HG03108 (cell line): ENCODE results near the gene THRSP.
"Not testable (repeated sequence)": the region's sequence is repeated elsewhere in the genome, so short reads cannot be mapped to it uniquely, and the experiment has no call there.

Source experiments
- ATAC-seq: cut with Tn5 transposase; IDR thresholded peaks from one replicate; pipeline ENCODE4 v1.9.1; 2021; ENCODE audit warnings: moderate library complexity; ENCODE audit not compliant: unreplicated experiment

THRSP gene

DNA sequence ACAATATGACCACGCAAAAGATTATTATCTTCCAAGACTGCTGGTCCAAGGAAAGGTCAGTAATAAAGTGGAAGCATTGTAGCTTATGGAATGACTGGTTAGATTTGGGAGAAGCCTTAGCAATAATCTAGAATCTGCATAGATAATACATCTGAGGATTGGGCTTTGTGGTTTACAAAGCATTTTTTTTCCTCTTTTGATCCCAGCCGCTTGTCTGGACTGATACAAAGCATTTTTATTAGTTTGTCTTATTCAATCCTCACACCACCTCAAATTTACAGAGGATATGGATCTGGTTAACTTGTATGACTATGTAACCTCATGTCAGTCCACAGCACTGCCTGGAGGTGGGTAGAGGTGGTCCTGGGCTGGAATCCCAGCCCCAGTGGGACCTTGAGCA, 990 bp upstream of the THRSP start:
- ATAC-seq, result no peak

DNA sequence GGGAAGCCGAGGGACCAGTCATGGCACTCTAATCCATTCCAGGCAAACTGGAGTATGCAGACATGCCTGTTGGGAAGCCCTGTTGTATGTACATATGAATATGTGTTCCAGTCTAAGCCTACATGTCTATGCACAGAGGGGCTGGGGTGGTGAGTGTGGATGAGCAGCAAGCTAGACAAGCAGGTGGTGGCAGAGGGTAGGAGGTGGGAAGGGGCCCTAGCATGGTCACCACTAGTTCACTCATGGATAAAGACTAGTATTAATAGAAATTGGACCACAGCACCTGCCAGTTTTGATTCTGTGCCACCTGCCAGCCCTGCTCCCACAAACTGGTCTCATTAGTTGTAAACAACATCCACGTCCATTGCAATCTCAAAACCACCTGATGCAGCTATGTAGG, 1.5 kb downstream of the THRSP start:
- no peak for ATAC-seq

DNA sequence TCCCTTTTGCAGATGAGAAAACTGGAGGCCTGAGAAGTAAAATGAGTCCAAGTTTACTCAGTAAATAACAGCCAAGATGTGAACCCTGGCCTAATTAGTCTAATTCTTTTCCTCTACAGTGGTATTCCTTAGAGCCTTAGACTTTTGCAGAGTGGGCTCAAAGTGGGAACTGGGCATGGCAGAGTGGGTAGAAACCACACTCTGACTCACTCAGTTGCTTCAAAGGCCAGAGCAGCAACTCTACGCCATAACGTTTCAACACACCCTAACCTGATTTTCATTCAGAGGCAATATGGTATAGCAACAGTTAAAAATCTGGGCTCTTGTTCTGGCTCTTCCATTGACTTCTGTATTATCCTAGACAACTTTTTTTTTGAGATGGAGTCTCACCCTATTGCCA, 2.8 kb downstream of the THRSP start:
- no peak for ATAC-seq

DNA sequence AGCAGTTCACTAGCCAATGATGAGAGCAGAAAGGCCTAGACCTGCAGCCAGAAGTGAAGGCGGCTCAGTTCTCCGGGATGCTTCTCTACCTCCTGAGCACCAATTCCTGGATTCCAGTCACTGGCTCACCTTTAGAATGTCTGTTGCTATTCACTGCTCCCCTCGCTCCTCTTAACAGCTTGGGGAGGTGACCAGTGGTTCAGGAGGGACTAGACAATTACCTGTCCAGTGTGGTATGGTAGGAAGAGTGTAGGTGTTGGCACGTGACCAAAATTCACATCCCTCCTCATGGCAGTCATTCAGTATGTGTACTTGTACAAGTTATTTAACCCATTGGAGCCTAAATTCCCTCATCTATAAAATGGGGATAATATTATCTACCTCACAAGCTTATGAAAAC, 4.0 kb downstream of the THRSP start:
- ATAC-seq, result no peak

DNA sequence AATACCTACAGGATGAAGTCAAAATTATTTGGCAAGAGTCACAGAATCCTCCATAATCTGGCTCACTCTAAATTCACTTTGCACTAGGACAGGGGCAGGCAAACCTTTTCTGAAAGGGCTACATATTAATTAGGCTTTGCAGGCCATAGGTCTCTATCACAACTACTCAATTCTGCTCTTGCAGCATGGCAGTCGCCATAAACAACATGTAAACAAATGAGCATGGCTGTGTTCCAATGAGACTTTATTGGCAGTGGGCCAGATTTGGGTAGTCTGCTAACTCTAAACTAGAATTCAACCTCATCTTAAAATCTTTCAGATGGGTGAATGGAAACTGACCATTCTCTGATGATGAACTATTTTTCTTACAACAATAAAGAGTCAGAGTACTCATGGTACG, 5.8 kb downstream of the THRSP start:
- no peak for ATAC-seq

DNA sequence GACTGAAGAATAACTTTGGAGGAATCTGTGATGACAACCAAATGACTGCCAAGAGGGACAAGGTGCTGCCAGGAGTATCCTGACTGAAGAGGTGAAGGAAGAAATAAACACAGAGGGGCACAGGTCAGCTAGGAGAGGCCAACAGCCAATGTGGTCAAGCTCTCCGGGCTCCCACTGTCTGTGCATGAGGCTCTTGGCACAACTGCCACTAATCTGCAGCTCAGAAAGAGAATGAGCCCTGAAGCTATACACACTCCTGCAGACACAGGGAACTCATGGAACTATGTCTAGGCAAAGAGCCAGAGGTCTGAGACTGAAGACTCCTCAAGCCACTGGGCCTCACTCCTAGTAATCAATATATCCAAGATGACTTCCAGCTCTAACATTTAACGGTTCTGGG, 7.0 kb downstream of the THRSP start:
- no peak for ATAC-seq

DNA sequence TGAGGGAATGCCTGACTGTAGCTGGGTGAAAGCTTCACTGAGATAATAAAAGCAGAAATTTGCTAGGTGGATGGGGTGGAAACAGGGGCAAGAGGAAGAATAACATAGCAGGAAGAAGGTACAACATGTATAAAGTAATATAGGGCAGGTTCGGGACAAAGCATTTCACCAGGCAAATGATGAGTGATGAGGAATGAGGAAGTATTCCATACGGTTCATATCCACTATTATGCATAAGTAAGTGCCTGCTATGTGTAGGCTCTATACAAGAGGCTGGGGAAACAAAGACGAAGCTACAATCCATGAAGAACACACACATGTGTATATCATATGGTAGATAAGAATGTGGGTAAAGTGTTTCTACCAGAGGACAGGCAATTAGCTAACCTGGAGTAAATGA, 8.1 kb downstream of the THRSP start:
- no peak for ATAC-seq

DNA sequence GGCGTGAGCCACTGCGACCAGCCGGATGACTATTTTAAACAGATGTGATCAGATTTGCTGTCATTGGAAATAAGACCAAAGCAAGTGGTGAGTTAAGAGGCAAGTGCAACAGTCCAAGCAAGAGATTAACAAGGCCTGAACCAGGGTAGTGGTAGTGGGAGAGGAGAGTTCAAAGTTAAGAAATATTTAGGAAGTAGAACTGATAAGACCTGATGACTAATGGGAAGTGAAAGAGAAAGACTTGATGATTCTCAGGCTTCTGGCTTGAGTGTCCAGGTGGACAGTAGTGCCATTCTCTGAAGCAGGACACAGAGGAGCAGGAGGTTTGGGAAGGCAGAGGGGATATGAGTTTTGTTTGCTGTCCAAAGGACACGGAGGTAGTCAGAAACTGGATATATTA, 8.8 kb downstream of the THRSP start:
- ATAC-seq, result no peak

DNA sequence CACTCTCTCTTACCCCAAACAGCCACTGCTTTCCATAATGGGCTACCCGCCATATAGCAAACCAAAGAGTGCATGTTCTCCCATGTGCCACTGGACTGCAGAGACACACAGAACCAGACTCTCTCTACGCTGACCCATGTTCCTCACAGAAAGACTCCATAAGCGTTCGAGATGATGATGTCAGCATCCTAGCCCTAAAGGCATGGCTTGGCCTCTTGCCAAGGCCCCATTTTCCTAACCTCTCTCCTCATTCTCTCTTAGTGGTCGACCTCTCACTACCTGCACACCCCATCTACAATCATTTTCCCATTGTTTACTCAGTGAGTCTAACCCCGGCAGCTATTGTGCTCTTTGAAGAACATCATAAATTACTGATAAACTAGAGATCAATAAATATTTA, 11.1 kb downstream of the THRSP start:
- no peak for ATAC-seq

DNA sequence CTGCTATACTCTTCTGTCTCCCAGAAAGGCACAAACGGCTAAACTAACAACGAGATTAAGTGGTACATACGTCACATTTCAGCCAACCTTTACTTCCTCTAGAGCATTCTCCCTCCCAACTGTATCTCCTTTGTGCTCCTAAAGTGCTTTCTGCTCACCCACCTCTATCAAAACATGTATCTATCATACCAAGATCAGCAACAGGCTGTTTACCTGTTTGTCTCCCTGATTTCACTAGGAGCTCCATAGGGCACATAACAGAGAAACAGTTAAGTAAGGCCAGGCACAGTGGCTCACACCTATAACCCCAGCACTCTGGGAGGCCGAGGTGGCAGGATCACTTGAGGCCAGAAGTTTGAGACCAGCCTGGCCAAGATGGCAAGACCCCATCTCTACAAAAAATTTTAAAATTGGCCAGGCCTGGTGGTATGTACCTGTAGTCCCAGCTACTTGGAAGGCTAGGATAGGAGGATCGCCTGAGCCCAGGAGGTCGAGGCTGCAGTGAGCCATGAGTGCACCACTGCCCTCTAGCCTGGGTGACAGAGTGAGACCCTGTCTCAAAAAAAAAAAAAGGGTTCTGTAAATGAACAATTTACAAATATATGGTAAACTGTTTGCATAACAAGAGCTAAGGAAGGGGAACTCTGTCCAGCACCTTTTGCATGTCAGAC, 13.2 kb downstream of the THRSP start:
- ATAC-seq, result no peak

DNA sequence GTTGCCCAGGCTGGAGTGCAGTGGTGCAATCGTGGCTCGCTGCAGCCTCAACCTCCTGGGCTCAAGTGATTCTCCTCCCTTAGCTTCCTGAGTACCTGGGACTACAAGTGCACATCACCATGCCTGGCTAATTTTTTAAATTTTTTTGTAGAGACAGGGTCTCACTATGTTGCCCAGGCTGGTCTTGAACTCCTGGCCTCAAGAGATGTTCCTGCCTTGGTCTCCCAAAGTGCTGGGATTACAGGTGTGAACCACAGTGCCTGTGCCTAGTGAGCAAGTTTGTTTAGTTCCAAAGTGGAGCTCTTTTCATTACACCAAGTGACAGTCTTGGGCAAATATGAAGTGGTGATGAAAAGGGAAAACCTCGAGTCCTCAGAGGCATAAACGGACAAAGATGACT, 13.9 kb downstream of the THRSP start:
- not testable (repeated sequence) for ATAC-seq

DNA sequence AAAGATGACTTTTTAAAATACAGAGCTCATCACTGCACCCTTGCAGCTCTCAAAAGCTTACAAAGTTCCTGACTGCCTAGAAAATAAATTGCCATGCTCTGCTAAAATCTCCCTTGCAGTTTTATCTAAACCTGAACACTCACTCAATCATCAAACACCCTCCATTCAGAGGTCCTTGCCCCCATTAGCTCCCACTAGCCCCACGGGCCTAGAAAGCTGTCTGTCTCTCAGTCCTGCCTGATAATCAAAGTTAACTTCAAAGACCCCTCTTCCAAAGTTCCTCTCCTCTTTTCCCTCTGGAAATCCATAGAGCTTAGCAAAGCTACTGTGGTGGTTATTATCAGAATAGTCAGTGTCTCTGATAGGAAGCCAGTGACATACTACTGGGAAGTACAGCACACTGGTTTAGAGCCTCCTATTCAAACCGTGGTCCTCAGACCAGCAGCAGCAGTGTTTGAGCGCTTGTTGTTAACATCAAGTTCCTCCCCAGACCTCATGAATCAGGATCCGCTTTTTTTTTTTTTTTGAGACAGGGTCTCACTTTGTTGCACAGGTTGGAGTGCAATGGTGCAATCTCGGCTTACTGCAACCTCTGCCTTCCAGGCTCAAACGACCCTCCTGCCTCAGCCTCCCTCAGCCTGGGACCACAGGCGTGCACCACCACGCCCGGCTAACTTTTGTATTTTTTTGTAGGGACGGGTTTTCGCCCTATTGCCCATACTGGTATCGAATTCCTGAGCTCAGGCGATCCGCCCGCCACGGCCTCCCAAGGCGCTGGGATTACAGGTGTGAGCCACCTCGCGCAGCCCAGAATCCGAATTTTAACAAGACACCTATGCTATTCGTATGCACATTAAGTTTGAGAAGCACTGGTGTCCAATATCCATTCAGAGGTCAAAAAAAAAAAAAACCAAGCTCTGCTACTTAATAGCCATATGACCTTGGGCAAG, 14.8 kb downstream of the THRSP start:
- no peak for ATAC-seq

DNA sequence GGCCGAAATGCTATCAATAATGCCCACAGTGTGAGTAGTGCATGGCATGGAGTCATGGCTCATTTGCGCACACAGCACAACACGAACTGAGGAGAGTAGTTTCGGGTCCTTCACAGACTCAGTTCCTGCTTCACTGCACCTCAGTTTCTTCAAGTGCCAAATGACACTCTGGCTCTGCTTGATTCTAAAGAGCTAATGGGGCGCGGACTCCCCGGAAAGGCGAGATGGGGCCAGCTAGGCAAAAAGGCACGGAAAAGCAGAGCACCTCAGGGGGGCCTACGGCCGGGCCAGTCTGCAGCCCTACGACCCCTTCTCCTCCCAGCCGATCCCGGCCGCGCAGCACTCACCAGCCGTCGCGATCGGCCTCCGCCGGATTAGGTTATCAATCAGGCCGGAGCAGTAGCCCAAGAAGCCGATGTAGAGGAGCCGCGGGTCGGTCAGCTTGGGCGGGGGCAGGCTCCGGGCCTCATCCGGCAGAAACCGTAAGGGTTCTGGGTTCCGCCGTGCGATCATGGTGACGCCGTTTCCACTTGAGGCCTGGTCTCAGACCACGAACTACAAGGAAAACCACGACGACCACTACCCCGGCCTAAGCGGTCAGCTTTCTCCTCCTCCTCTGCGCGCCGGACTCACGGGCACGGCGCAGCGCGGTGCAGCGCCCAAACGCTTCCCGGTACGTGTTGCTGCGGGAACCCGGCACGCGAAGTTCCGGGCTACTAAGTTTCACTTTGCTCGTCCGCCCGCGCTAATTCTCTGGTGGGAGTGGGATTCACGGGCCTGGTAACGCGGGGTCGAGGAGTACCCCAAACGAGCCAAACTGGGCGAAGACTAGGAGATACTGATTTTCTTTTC, 15.8 kb downstream of the THRSP start, which contains the start of gene NDUFC2:
TSS of gene NDUFC2 (minus strand) at position 631 of the 852 bp plus-strand sequence. CDS start at position 513, 118 bp downstream.
- ATAC-seq, result peak; percentile 79

DNA sequence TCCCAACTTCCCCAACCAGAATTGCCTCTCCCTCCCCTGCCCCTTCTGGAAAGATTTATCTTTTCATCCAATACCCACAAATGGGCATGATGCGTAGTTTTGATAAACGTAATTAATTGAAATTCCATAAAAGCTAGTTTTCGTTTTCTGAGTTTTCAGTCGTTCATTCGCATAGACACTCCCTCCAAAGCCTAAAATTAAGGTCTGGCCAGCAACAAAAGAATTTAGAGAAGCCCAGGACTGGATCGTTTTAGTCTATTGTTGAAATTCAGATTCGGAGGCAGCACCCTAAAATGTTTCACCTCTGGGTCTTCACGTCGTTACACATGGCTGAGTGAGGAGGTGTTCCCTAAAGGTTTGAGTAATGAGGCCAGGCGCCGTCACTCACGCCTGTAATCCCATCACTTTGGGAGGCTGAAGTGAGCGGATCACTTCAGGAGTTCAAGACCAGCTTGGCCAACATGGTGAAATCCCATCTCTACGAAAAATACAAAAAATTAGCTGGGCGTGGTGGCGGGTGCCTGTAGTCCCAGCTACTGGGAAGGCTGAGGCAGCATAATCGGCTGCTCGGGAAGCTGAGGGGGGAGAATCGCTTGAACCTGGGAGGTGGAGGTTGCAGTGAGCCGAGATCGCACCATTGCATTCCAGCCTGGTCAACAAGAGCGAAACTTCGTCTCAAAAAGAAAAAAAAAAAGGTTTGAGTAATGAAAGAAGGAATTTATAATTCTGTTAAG, 16.6 kb downstream of the THRSP start:
- no peak for ATAC-seq

DNA sequence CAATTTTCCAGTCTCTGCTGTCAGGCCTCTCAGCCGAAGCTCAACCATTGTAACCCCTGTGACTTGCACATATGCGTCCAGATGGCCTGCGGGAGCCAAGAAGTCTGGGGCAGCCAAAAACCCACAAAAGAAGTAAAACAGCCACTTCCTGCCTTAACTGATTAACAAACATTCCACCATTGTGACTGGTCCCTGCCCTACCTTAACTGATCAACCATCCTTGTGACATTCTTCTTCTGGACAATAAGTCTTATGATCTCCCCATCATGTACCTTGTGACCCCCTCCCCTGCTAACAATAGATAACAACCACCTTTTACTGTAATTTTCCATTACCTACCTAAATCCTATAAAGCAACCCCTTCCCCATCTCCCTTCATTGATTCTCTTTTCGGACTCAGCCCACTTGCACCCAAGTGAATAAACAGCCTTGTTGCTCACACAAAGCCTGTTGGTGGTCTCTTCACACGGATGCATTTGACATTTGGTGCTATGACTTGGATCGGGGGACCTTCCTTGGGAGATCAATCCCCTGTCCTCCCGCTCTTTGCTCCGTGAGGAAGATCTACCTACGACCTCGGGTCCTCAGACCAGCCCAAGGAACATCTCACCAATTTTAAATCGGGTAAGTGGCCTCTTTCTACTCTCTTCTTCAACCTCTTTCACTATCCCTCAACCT, 17.3 kb downstream of the THRSP start:
- no peak for ATAC-seq

DNA sequence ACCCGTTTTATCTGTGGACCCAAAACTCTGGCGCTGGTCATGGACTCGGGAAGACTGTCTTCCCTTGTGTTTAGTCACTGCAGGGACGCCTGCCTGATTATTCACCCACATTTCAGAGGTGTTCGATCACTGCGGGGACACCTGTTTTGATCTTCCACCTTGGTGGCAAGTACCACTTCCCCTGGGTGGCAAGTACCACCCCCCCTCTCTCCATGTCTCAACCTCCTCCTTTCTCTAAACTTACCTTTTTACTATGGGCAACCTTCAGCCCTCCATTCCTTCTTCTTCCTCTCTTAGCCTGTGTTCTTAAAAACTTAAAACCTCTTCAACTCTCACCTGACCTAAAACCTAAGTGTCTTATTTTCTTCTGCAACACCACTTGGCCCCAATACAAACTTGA, 17.9 kb downstream of the THRSP start:
- ATAC-seq, result no peak

DNA sequence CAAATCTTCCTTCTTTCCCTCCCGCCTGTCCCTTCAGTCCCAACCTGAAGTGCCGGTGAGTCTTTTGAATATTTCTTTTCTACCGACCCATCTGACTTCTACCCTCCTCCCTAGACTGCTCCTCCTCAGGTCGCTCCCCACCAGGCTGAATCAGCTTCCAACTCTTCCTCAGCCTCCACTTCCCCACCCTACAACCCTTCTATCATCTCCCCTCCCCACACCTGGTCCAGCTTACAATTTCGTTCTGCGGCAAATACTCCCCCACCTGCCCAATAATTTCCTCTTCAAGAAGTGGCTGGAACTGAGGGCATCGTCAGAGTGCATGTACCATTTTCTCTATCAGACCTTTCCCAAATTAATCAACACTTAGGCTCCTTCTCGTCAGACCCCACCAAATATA, 18.5 kb downstream of the THRSP start:
- no peak for ATAC-seq

DNA sequence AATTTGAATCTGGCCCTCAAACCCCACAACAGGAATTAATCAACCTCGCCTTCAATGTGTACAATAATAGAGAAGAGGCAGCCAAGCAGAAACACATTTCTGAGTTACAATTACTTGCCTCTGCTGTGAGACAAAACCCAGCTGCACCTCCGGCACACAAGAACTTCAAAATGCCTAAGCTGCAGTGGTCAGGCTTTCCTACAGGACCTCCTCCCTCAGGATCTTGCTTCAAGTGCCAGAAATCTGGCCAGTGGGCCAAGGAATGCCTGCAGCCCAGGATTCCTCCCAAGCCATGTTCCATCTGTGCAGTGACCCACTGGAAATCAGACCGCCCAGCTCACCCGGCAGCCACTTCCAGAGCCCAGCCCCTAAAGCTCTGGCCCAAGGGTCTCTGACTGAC, 19.4 kb downstream of the THRSP start:
- ATAC-seq, result no peak

DNA sequence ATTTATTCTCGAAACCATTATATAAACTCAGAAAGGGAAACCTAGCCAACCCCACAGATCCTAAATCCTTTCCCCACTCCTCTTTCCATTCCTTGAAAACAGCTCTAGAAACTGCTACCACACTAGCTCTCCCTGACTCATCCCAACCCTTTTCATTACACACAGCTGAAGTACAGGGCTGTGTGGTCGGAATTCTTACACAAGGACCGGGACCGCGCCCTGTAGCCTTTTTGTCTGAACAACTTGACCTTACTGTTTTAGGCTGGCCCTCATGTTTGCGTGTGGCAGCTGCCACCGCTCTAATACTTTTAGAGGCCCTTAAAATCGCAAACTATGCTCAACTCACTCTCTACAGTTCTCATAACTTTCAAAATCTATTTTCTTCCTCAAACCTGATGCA, 20.8 kb downstream of the THRSP start:
- ATAC-seq, result not testable (repeated sequence)

DNA sequence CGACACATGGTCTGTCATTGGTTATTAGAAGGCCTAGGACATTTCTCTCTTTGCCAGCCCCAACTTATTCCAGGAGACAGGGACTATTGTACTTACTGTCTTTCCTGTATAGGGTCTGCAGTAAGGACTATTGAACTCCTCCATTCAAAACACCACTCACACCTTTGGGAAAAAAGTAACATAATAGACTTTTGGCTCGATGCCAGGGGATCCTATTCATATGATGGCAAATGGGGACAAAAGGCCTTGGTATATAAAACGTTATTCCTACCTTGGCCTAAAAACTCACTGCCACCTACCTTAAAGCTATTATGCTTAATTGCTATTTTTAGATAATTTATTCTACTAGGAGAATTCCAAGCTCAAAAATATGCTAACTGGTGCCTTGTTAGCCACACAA, 22.3 kb downstream of the THRSP start:
- no peak for ATAC-seq
